ENCODE results near the gene TRPT1. TPM values are rescaled to one million over a fixed set of nuclear protein-coding genes. Genes with fewer than 3 reads are reported as not detected.

The TRPT1 gene
- polyA plus RNA-seq, 3 donors, result 24.8 to 34.6 (median 31.6) TPM

DNA sequence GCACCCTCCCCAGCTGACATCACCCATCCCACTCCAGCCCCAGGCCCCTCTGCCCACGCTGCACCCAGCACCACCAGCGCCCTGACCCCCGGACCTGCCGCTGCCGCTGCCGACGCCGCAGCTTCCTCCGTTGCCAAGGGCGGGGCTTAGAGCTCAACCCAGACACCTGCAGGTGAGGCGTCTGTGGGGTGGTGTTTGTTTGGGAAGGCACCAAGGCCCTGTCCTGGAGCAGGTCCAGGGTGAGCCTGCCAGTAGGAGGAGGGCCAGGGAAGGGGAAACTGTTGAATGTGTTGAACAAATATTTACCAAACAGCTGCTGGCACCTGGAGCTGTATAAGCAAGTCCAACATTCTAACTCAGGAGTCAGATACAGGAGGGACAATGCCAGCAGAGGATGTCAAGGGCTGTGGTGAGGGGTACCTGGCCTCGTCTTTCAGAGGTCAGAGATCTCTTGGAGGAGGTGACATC is 11.5 kb upstream of the TRPT1 start:
- H3K4me1 ChIP-seq (ENCODE audit: control insufficient read depth in 1 of 2, insufficient read depth in 2 of 2, low read length in 2 of 2), result peaks cover 55 to 67% of the 10 kb centered on the region in 2 donors

DNA sequence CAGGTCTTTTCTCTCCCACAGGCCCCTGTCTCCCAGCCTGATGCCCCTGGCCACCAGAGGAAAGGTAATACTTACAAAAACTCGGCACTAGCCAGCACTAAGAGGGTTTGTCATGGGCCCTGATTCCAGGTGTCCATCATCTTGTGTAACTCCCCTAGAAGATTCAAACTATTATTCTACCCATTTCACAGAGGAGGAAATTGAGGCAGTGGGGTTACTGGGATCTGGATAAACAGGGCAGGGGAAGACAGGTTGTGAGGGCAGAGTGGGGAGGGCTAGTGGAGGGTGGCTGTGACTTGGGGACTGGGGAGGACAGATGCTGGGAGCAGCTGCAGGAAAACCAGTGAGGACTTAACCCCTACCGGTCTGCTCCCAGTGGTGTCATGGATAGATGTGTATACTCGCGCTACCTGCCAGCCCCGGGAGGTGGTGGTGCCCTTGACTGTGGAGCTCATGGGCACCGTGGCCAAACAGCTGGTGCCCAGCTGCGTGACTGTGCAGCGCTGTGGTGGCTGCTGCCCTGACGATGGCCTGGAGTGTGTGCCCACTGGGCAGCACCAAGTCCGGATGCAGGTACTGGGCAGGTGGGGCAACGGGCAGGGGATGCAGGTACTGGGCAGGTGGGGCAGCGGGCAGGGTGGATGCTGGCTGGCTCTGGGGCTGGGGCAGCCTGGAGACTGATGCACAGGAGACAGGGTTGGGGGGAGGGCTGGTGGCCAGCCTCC is 9.6 kb upstream of the TRPT1 start:
- H3K4me1 Mint-ChIP-seq, result peaks cover 58% of the 10 kb centered on the region

More for the DNA sequence above, 11.5 kb upstream of the TRPT1 start:
- TF ChIP-seq, protein P1, sequence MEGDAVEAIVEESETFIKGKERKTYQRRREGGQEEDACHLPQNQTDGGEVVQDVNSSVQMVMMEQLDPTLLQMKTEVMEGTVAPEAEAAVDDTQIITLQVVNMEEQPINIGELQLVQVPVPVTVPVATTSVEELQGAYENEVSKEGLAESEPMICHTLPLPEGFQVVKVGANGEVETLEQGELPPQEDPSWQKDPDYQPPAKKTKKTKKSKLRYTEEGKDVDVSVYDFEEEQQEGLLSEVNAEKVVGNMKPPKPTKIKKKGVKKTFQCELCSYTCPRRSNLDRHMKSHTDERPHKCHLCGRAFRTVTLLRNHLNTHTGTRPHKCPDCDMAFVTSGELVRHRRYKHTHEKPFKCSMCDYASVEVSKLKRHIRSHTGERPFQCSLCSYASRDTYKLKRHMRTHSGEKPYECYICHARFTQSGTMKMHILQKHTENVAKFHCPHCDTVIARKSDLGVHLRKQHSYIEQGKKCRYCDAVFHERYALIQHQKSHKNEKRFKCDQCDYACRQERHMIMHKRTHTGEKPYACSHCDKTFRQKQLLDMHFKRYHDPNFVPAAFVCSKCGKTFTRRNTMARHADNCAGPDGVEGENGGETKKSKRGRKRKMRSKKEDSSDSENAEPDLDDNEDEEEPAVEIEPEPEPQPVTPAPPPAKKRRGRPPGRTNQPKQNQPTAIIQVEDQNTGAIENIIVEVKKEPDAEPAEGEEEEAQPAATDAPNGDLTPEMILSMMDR (IDR thresholded peaks at IDR 0.05), result no peak
- Histone ChIP-seq H3K27me3 (ENCODE audit: control insufficient read depth in 2 of 2, insufficient read depth in 2 of 2, low read length in 2 of 2) (peaks cover 0 to 7% of the 10 kb centered on the region in 2 donors), H3K9ac (ENCODE audit: insufficient read depth, low read length, poor library complexity, severe bottlenecking) (no peak overlapping the region), H2AFZ (ENCODE audit: insufficient read depth, low read depth, low read length, poor library complexity, severe bottlenecking) (no peak overlapping the region), H4K20me1 (ENCODE audit: insufficient read depth, low read length) (no peaks in the 10 kb centered on the region), H3K27ac (ENCODE audit: low read depth in 1 of 2, low read length in 2 of 2) (no peak overlapping the region), H3K79me2 (ENCODE audit: insufficient read depth, low read length) (peaks cover 11% of the 10 kb centered on the region), H3K4me2 (replicated peaks; ENCODE audit: extremely low read depth, low read length, poor library complexity, severe bottlenecking) (no peak overlapping the region), H3K36me3 (replicated peaks in 1 of 2; ENCODE audit: control insufficient read depth in 1 of 2, insufficient read depth in 2 of 2, low read length in 2 of 2) (no peaks in the 10 kb centered on the region), H3K4me3 (replicated peaks in 1 of 3; ENCODE audit: low read depth in 2 of 3, low read length in 3 of 3) (no peak overlapping the region), H3K9me3 (replicated peaks in 1 of 2; ENCODE audit: control insufficient read depth in 1 of 2, insufficient read depth in 1 of 2, low read length in 2 of 2) (no peaks in the 10 kb centered on the region)
- Mint-ChIP-seq H3K9me3 (peaks cover 0 to 7% (median 2%) of the 10 kb centered on the region in 7 donors), H3K4me3 (no peak overlapping the region), H3K27me3 (ENCODE audit: low read depth in 3 of 3) (peaks cover 10 to 21% (median 20%) of the 10 kb centered on the region in 3 donors), H3K4me1 (peaks cover 48% of the 10 kb centered on the region), H3K36me3 (peaks cover 15 to 20% of the 10 kb centered on the region in 2 donors), H3K27ac (peak overlapping the region in 3 of 7 donors; percentile 50 to 52 (median 51))
- no peak for DNase-seq
- intact Hi-C loops (cut with micrococcal nuclease), result no loop called here
- WGBS (ENCODE audit: insufficient coverage), result 100% methylated on average over 1 of the region's 12 CpGs

More for the DNA sequence above, 9.6 kb upstream of the TRPT1 start:
- over 99% methylated on average over 10 of the region's 12 CpGs for WGBS (ENCODE audit: insufficient coverage)
- Histone ChIP-seq H3K27me3 (ENCODE audit: control insufficient read depth in 2 of 2, insufficient read depth in 2 of 2, low read length in 2 of 2) (peaks cover 0 to 7% of the 10 kb centered on the region in 2 donors), H3K9ac (ENCODE audit: insufficient read depth, low read length, poor library complexity, severe bottlenecking) (peak overlapping the region; percentile 54), H3K4me2 (replicated peaks; ENCODE audit: extremely low read depth, low read length, poor library complexity, severe bottlenecking) (peak overlapping the region; percentile 84), H3K36me3 (replicated peaks in 1 of 2; ENCODE audit: control insufficient read depth in 1 of 2, insufficient read depth in 2 of 2, low read length in 2 of 2) (no peaks in the 10 kb centered on the region), H4K20me1 (ENCODE audit: insufficient read depth, low read length) (no peaks in the 10 kb centered on the region), H3K4me3 (replicated peaks in 1 of 3; ENCODE audit: low read depth in 2 of 3, low read length in 3 of 3) (peak overlapping the region in 1 of 3 experiments; percentile 75), H3K27ac (ENCODE audit: low read depth in 1 of 2, low read length in 2 of 2) (no peak overlapping the region), H3K79me2 (ENCODE audit: insufficient read depth, low read length) (no peaks in the 10 kb centered on the region), H3K4me1 (ENCODE audit: control insufficient read depth in 1 of 2, insufficient read depth in 2 of 2, low read length in 2 of 2) (peaks cover 58 to 73% of the 10 kb centered on the region in 2 donors), H3K9me3 (replicated peaks in 1 of 2; ENCODE audit: control insufficient read depth in 1 of 2, insufficient read depth in 1 of 2, low read length in 2 of 2) (no peaks in the 10 kb centered on the region), H2AFZ (ENCODE audit: insufficient read depth, low read depth, low read length, poor library complexity, severe bottlenecking) (no peak overlapping the region)
- TF ChIP-seq, protein P1 (IDR thresholded peaks at IDR 0.05), result no peak
- peaks cover 0 to 8% (median 2%) of the 10 kb centered on the region in 7 donors for H3K9me3 Mint-ChIP-seq
- no peak for DNase-seq
- peaks cover 11 to 21% (median 21%) of the 10 kb centered on the region in 3 donors for H3K27me3 Mint-ChIP-seq (ENCODE audit: low read depth in 3 of 3)
- intact Hi-C loops (cut with micrococcal nuclease), result no loop called here
- H3K36me3 Mint-ChIP-seq, result peaks cover 16 to 24% of the 10 kb centered on the region in 2 donors
- peak overlapping the region; percentile 77 to 85 for H3K4me3 Mint-ChIP-seq
- peak overlapping the region in 3 of 7 donors; percentile 5 to 26 (median 25) for H3K27ac Mint-ChIP-seq
